HCT116 (cell line): ENCODE results near the gene EPSTI1. TPM values are rescaled to one million over a fixed set of nuclear protein-coding genes. Genes with fewer than 3 reads are reported as not detected.

Experiments used
- ATAC-seq: fragments of 200-7000 bp; cut with Tn5 transposase; 2 replicates; pipeline ENCODE4 v1.9.1; 2020; ENCODE audit warnings: mild to moderate bottlenecking, moderate library complexity
- BruUV-seq: library from RNA; stranded (reverse); fragments of 400-500 nt; replicated peaks from 2 replicates; lab custom pipeline; 2021; lab: Mats Ljungman, UMichigan
- CTCF ChIA-PET: fragments of 300-600 bp; sonication (Branson Sonifier 250); formaldehyde crosslinking; loops from one replicate; lab custom pipeline; 2021; ENCODE audit warnings: antibody characterized with exemption; lab: Charles Lee
- POLR2A ChIA-PET: fragments of 300-600, 350-600 bp; sonication (Branson Sonifier 250); formaldehyde crosslinking; loops from one replicate; lab custom pipeline; 2021; ENCODE audit warnings: antibody characterized with exemption; lab: Charles Lee
- RAD21 ChIA-PET, 2 experiments: fragments of 300-600 bp; sonication (Branson Sonifier 250); formaldehyde crosslinking; loops; one replicate each; lab custom pipeline; 2023; ENCODE audit warnings: low total read pairs in 2 of 2; ENCODE audit not compliant: uncharacterized antibody in 2 of 2, unreplicated experiment in 2 of 2, low non-redundant PET in 1 of 2; lab: Charles Lee
- DNase-seq: peaks from one replicate; pipeline ENCODE4 v3.0.0-alpha.2; 2010; ENCODE audit warnings: low read depth, low spot score
- H2AFZ ChIP-seq: fragments of 200-600 bp; shearing (Covaris generic), sonication (generic); 2 replicates; pipeline ENCODE4 v1.6.1; 2017; ENCODE audit warnings: low read depth, mixed run types, mixed read lengths, antibody characterized with exemption, low read length; ENCODE audit not compliant: poor library complexity, severe bottlenecking
- H3K27ac ChIP-seq: 2 replicates; pipeline ENCODE4 v1.5.1; 2012; ENCODE audit warnings: low read depth, low read length
- H3K27me3 ChIP-seq: fragments of 200-600 bp; sonication (generic); 2 replicates; pipeline ENCODE4 v1.6.1; 2016; ENCODE audit warnings: mixed run types, low read length, mixed read lengths; ENCODE audit not compliant: insufficient read depth
- H3K36me3 ChIP-seq, 2 experiments: fragments of 200-500 bp in 1 of 2; fragments of 200-600 bp in 1 of 2; sonication (Bioruptor generic) in 1 of 2; sonication (generic) in 1 of 2; 2 replicates each; pipeline versions ENCODE4 v1.5.1 to v1.6.1; 2014 to 2016; ENCODE audit warnings: low read length in 2 of 2, inconsistent platforms in 1 of 2, mixed read lengths in 1 of 2, mixed run types in 1 of 2; ENCODE audit not compliant: insufficient read depth in 2 of 2, control insufficient read depth in 1 of 2
- H3K4me1 ChIP-seq, 2 experiments: fragments of 200-600 bp in 1 of 2; sonication (generic) in 1 of 2; 2 replicates each; pipeline versions ENCODE4 v1.5.1 to v1.6.1; 2012 to 2017; ENCODE audit warnings: low read length in 2 of 2, inconsistent platforms in 1 of 2, mild to moderate bottlenecking in 1 of 2, mixed read lengths in 1 of 2, mixed run types in 1 of 2, moderate library complexity in 1 of 2; ENCODE audit not compliant: insufficient read depth in 2 of 2, control insufficient read depth in 1 of 2
- H3K4me2 ChIP-seq: fragments of 200-600 bp; sonication (generic); 2 replicates; pipeline ENCODE4 v1.6.1; 2017; ENCODE audit warnings: mixed run types, low read length, mixed read lengths
- H3K4me3 ChIP-seq, 2 experiments: fragments of 200-600 bp in 1 of 2; sonication (generic) in 1 of 2; replicated peaks in 1 of 2; 2 replicates each; pipeline ENCODE4 v1.5.1; 2011 to 2016; ENCODE audit warnings: low read length in 2 of 2, control low read depth in 1 of 2, low read depth in 1 of 2, mild to moderate bottlenecking in 1 of 2, mixed read lengths in 1 of 2, mixed run types in 1 of 2
- H3K79me2 ChIP-seq: fragments of 200-600 bp; sonication (generic); 2 replicates; pipeline ENCODE4 v1.6.1; 2017; ENCODE audit warnings: mild to moderate bottlenecking, mixed run types, low read length, moderate library complexity, mixed read lengths; ENCODE audit not compliant: insufficient read depth
- H3K9ac ChIP-seq: fragments of 200-600 bp; sonication (generic); 2 replicates; pipeline ENCODE4 v1.6.1; 2016; ENCODE audit warnings: low read length, mixed read lengths
- H3K9me2 ChIP-seq: fragments of 200-600 bp; sonication (generic), shearing (Covaris generic); 2 replicates; pipeline ENCODE4 v1.6.1; 2017; ENCODE audit warnings: mixed run types, mild to moderate bottlenecking, moderate library complexity; ENCODE audit not compliant: insufficient read depth
- H3K9me3 ChIP-seq, 2 experiments: fragments of 200-500 bp in 1 of 2; fragments of 200-600 bp in 1 of 2; sonication (Bioruptor generic) in 1 of 2; sonication (generic) in 1 of 2; 2 replicates each; pipeline ENCODE4 v1.6.1; 2014 to 2017; ENCODE audit warnings: low read length in 2 of 2, mixed read lengths in 2 of 2, inconsistent platforms in 1 of 2, low read depth in 1 of 2, mild to moderate bottlenecking in 1 of 2, mixed run types in 1 of 2, moderate library complexity in 1 of 2; ENCODE audit not compliant: control insufficient read depth in 1 of 2, insufficient read depth in 1 of 2
- H4K20me1 ChIP-seq: fragments of 200-600 bp; sonication (generic), shearing (Covaris generic); 2 replicates; pipeline ENCODE4 v1.6.1; 2017; ENCODE audit warnings: mixed run types, mild to moderate bottlenecking, moderate library complexity; ENCODE audit not compliant: insufficient read depth
- CEBPB ChIP-seq: IDR thresholded peaks from 2 replicates; pipeline ENCODE4 v1.6.1; 2012; ENCODE audit warnings: low read depth
- EGR1 ChIP-seq: IDR thresholded peaks from 2 replicates; pipeline ENCODE4 v1.6.1; 2012; ENCODE audit warnings: low read depth
- POLR2A ChIP-seq: IDR thresholded peaks from 2 replicates; pipeline ENCODE4 v1.7.0; 2011; ENCODE audit warnings: borderline replicate concordance; ENCODE audit not compliant: insufficient read depth, insufficient read length; ENCODE audit errors: extremely low read depth
- RAD21 ChIP-seq: IDR thresholded peaks from 2 replicates; pipeline ENCODE4 v1.6.1; 2012; ENCODE audit warnings: low read depth, mild to moderate bottlenecking
- TCF7L2 ChIP-seq: IDR thresholded peaks from 2 replicates; pipeline ENCODE4 v1.7.0; 2011; ENCODE audit warnings: borderline replicate concordance, inconsistent platforms; ENCODE audit not compliant: insufficient read depth, insufficient read length; ENCODE audit errors: extremely low read depth
- YY1 ChIP-seq: IDR thresholded peaks from 2 replicates; pipeline ENCODE4 v1.6.1; 2011; ENCODE audit warnings: low read length, low read depth, moderate library complexity, mild to moderate bottlenecking; ENCODE audit not compliant: insufficient replicate concordance; ENCODE audit errors: extremely low read depth
- ZNF274 ChIP-seq: fragments of 200-500 bp; sonication (Bioruptor generic); IDR thresholded peaks from 2 replicates; pipeline ENCODE4 v1.6.1; 2014; ENCODE audit warnings: mild to moderate bottlenecking, low read depth, low read length, inconsistent platforms
- intact Hi-C: fragments of 100-400 bp; cut with micrococcal nuclease; formaldehyde crosslinking; loops from 2 replicates; pipeline ENCODE4 v1.10.0; 2022
- total RNA-seq: library from RNA; stranded (reverse); gene quantifications from one replicate; pipeline ENCODE4 v1.2.1, GENCODE V29; 2021; ENCODE audit not compliant: unreplicated experiment
- TF ChIP-seq, protein P1 (sequence below): IDR thresholded peaks from 2 replicates; pipeline ENCODE4 v1.6.1; 2012; ENCODE audit warnings: low read depth
- TF ChIP-seq, protein P2 (sequence below): IDR thresholded peaks from 2 replicates; pipeline ENCODE4 v1.6.1; 2012
- TF ChIP-seq, protein P3 (sequence below): IDR thresholded peaks from 2 replicates; pipeline ENCODE4 v1.6.1; 2012

EPSTI1 gene
- total RNA-seq, 1 experiment from 2014 or later: 0.69 TPM

DNA sequence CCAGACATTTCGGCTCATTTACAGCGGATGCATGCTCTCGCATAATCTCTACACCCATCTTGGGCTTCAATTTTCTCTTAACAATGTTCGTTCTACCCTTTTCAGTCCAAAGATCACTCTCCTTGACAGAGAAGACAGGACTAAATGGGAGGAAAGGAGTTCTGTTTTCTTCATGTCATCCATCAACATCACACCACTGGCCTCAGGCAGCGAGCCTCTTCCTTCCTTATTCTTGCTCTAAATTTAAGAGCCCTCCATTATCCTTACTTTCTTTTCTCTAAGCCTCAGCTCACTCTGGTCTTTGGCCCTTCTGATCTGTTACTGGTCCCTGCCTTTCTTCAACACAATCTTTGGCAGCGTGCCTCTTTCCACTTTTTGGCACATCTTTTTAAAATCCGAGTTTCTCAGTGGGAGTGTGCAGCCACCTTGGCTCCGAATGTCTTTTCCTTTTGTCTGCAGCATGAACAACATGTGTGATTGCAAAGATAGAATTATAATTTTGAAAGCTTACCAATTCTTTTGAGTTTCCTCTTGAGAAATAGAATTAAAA lies 111.9 kb downstream of the EPSTI1 start:
- H3K4me1 ChIP-seq: no peaks in the 10 kb centered on the region
- RAD21 ChIA-PET: no interaction called here
- no TSS peak for BruUV-seq
- POLR2A ChIA-PET: no interaction called here
- intact Hi-C loops: no loop called here
- H3K36me3 ChIP-seq: no peaks in the 10 kb centered on the region
- no peak for DNase-seq
- H4K20me1 ChIP-seq: no peaks in the 10 kb centered on the region
- no peak overlapping the region for H3K9ac ChIP-seq
- H3K4me3 ChIP-seq: no peak overlapping the region
- H3K27me3 ChIP-seq: no peaks in the 10 kb centered on the region
- H2AFZ ChIP-seq: no peak overlapping the region
- H3K27ac ChIP-seq: no peak overlapping the region
- no peak overlapping the region for H3K4me2 ChIP-seq
- H3K9me2 ChIP-seq: no peaks in the 10 kb centered on the region
- CTCF ChIA-PET: no interaction called here
- no peak for ATAC-seq
- TF ChIP-seq POLR2A (no peak), ZNF274 (no peak), EGR1 (no peak), RAD21 (no peak), CEBPB (no peak), YY1 (no peak), TCF7L2 (no peak)
- TF ChIP-seq, protein P1, sequence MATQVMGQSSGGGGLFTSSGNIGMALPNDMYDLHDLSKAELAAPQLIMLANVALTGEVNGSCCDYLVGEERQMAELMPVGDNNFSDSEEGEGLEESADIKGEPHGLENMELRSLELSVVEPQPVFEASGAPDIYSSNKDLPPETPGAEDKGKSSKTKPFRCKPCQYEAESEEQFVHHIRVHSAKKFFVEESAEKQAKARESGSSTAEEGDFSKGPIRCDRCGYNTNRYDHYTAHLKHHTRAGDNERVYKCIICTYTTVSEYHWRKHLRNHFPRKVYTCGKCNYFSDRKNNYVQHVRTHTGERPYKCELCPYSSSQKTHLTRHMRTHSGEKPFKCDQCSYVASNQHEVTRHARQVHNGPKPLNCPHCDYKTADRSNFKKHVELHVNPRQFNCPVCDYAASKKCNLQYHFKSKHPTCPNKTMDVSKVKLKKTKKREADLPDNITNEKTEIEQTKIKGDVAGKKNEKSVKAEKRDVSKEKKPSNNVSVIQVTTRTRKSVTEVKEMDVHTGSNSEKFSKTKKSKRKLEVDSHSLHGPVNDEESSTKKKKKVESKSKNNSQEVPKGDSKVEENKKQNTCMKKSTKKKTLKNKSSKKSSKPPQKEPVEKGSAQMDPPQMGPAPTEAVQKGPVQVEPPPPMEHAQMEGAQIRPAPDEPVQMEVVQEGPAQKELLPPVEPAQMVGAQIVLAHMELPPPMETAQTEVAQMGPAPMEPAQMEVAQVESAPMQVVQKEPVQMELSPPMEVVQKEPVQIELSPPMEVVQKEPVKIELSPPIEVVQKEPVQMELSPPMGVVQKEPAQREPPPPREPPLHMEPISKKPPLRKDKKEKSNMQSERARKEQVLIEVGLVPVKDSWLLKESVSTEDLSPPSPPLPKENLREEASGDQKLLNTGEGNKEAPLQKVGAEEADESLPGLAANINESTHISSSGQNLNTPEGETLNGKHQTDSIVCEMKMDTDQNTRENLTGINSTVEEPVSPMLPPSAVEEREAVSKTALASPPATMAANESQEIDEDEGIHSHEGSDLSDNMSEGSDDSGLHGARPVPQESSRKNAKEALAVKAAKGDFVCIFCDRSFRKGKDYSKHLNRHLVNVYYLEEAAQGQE: no peak
- TF ChIP-seq, protein P2, sequence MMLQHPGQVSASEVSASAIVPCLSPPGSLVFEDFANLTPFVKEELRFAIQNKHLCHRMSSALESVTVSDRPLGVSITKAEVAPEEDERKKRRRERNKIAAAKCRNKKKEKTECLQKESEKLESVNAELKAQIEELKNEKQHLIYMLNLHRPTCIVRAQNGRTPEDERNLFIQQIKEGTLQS: no peak
- TF ChIP-seq, protein P3, sequence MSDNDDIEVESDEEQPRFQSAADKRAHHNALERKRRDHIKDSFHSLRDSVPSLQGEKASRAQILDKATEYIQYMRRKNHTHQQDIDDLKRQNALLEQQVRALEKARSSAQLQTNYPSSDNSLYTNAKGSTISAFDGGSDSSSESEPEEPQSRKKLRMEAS: no peak
- no peaks in the 10 kb centered on the region for H3K79me2 ChIP-seq
- H3K9me3 ChIP-seq: no peaks in the 10 kb centered on the region
